Activated T-helper 1 cell treated with anti-CD3 and anti-CD28 coated beads, Interleukin-12 subunit alpha, Interleukin-12 subunit beta, Interleukin-2, Interleukin-4 antibody, amounts not matched to agents 30 ng/mL and 10 ng/mL and 1 ng/mL, durations not matched to agents 14 hours and 24 hours and 36 hours (primary cell): ENCODE data around the gene RNF220. TPM values are rescaled to one million over a fixed set of nuclear protein-coding genes. Genes with fewer than 3 reads are reported as not detected.
"Not testable (repeated sequence)": the region's sequence is repeated elsewhere in the genome, so short reads cannot be mapped to it uniquely, and the experiment has no call there.

ENCODE experiments used
- DNase-seq: peaks from one replicate; pipeline ENCODE4 v3.0.0; 2021; ENCODE audit warnings: low spot score
- H3K27ac Mint-ChIP-seq: one replicate; pipeline ENCODE4 v1.8.0; 2021; ENCODE audit warnings: mild to moderate bottlenecking, mixed read lengths
- H3K27me3 Mint-ChIP-seq: one replicate; pipeline ENCODE4 v1.8.0; 2022; ENCODE audit warnings: mild to moderate bottlenecking, moderate library complexity, mixed read lengths; ENCODE audit not compliant: insufficient read depth
- H3K36me3 Mint-ChIP-seq: one replicate; pipeline ENCODE4 v1.8.0; 2021; ENCODE audit warnings: low read depth, mixed read lengths
- H3K4me1 Mint-ChIP-seq: one replicate; pipeline ENCODE4 v1.8.0; 2021; ENCODE audit warnings: low read depth, mixed read lengths
- H3K4me3 Mint-ChIP-seq: one replicate; pipeline ENCODE4 v1.8.0; 2021; ENCODE audit warnings: mild to moderate bottlenecking, moderate library complexity, mixed read lengths
- H3K9me3 Mint-ChIP-seq: one replicate; pipeline ENCODE4 v1.8.0; 2021; ENCODE audit warnings: mixed read lengths
- intact Hi-C: fragments of 100-400 bp; cut with micrococcal nuclease; formaldehyde crosslinking; loops from one replicate; pipeline ENCODE4 v1.15.1; 2024
- total RNA-seq: library from RNA; stranded (reverse); gene quantifications from 2 replicates; pipeline ENCODE4 v1.2.3, GENCODE V29; 2022

RNF220 gene
- total RNA-seq, 1 donor from 2014 or later = 103 TPM

GRCh38 chr1:44663417-44663816 is 258.4 kb downstream of the RNF220 start:
- intact Hi-C loops = no loop called here
- Mint-ChIP-seq H3K27ac (no peak overlapping the region), H3K4me1 (peaks cover 15% of the 10 kb centered on the region), H3K36me3 (no peaks in the 10 kb centered on the region), H3K9me3 (no peaks in the 10 kb centered on the region), H3K27me3 (no peaks in the 10 kb centered on the region), H3K4me3 (no peak overlapping the region)
- DNase-seq = no peak

- no peak for DNase-seq
- no peaks in the 10 kb centered on the region for H3K9me3 Mint-ChIP-seq
- peaks cover 15% of the 10 kb centered on the region for H3K4me1 Mint-ChIP-seq
- intact Hi-C loops = loop anchor here (1.0 kb wide), 1 partner anchor 9 kb away; the partner anchor contains the start of genes ARMH1 and TMEM53
- H3K27ac Mint-ChIP-seq = peak overlapping the region; percentile 68
- no peaks in the 10 kb centered on the region for H3K36me3 Mint-ChIP-seq
- H3K4me3 Mint-ChIP-seq = peak overlapping the region; percentile 54
- no peaks in the 10 kb centered on the region for H3K27me3 Mint-ChIP-seq
These were observed 259.8 kb downstream of the RNF220 start for GRCh38 chr1:44664730-44665370.

DNA sequence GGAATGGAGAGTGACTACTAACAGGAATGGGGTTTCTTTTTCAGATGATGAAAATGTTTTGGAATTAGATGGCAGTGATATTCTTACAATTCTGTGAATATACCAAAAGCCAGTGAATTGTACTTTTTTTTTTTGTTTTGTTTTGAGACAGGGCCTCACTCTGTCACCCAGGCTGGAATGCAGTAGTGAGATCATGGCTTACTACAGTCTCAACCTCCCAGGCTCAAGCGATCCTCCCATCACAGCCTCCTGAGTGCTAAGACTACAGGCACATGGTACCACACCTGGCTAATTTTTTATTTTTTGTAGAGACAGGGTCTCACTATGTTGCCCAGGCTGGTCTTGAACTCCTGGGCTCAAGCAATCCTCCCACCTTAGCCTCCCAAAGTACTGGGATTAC is 261.7 kb downstream of the RNF220 start:
- H3K9me3 Mint-ChIP-seq, intact Hi-C loops, DNase-seq, H3K4me3 Mint-ChIP-seq, H3K36me3 Mint-ChIP-seq, H3K27me3 Mint-ChIP-seq, H3K27ac Mint-ChIP-seq: not testable (repeated sequence)
- H3K4me1 Mint-ChIP-seq = peaks cover 15% of the 10 kb centered on the region

GRCh38 chr1:44670751-44671640 is 265.9 kb downstream of the RNF220 start:
- H3K4me3 Mint-ChIP-seq = no peak overlapping the region
- no peak for DNase-seq
- no peaks in the 10 kb centered on the region for H3K27me3 Mint-ChIP-seq
- peaks cover 2% of the 10 kb centered on the region for H3K36me3 Mint-ChIP-seq
- H3K9me3 Mint-ChIP-seq = no peaks in the 10 kb centered on the region
- intact Hi-C loops = no loop called here
- no peak overlapping the region for H3K27ac Mint-ChIP-seq
- H3K4me1 Mint-ChIP-seq = peaks cover 30% of the 10 kb centered on the region

DNA sequence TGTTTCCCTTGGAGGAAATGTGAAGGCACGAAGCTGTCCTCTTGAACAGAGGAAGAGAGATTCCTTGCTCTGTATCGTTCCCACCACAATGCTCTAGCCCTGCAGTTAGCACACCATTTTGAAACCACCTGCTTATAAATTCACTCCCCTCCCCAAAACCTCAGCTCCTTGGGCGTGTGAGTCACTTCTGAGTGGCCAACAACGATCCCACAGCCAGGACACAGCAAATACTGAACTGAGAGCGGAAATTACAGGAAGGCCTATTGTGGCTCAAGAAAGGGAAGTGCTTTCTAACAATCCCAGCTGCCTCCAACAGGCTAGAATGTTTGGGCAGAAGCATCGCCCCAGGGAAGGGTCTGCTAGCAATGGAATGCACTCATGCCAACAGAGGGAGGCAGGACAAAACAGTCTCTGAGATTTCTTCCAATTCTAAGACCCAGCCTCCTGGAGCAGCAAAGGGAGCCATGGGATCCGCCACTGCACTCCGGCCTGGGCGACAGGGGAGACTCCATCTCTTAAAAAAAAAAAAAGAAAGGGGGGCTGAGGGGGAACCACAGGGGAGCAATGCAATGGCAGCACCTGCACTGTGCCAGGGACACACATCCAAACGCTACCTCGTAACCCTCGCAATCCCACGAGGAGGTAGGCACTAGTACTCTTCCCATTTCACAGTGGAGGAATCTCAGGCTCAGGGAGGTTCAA is 267.4 kb downstream of the RNF220 start:
- intact Hi-C loops = no loop called here
- H3K27me3 Mint-ChIP-seq = no peaks in the 10 kb centered on the region
- H3K4me3 Mint-ChIP-seq = peak overlapping the region; percentile 80
- peaks cover 30% of the 10 kb centered on the region for H3K4me1 Mint-ChIP-seq
- no peaks in the 10 kb centered on the region for H3K9me3 Mint-ChIP-seq
- H3K36me3 Mint-ChIP-seq = peaks cover 2% of the 10 kb centered on the region
- no peak for DNase-seq
- peak overlapping the region; percentile 53 for H3K27ac Mint-ChIP-seq

GRCh38 chr1:44672961-44673674 is 268.1 kb downstream of the RNF220 start:
- DNase-seq = no peak
- H3K4me3 Mint-ChIP-seq = peak overlapping the region; percentile 80
- H3K27ac Mint-ChIP-seq = peak overlapping the region; percentile 71
- H3K36me3 Mint-ChIP-seq = peaks cover 2% of the 10 kb centered on the region
- no peaks in the 10 kb centered on the region for H3K9me3 Mint-ChIP-seq
- H3K4me1 Mint-ChIP-seq = peaks cover 30% of the 10 kb centered on the region
- intact Hi-C loops = no loop called here
- no peaks in the 10 kb centered on the region for H3K27me3 Mint-ChIP-seq

DNA sequence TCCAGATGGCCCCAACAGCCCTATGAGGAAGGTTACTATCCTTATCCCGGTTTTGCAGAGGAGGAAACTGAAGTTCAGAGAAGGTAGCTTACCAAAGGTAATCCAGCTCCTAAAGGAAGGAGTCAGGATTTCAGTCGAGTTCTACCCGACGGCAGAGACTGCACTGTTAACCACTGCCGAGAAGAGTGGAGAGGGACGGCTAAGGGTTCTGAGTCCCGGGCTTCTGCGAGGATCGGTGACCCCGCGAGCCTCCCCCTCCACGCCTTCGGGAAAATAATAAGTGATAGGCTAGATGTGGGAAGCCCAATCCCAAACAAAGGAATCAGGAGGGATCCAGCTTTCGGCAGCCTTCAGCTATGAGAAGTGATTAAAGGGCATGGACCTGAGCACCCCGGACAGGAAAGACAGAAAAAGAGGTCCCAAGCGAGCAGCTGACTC is 268.6 kb downstream of the RNF220 start:
- Mint-ChIP-seq H3K36me3 (peaks cover 2% of the 10 kb centered on the region), H3K4me1 (peaks cover 30% of the 10 kb centered on the region), H3K27me3 (no peaks in the 10 kb centered on the region), H3K9me3 (no peaks in the 10 kb centered on the region), H3K4me3 (peak overlapping the region; percentile 80), H3K27ac (peak overlapping the region; percentile 71)
- no peak for DNase-seq
- intact Hi-C loops = loop anchor here (1.0 to 2.0 kb wide), 14 partner anchors 9 to 1013 kb away; partner anchors contain the start of genes BTBD19, EIF2B3, ERI3 and GPBP1L1

DNA sequence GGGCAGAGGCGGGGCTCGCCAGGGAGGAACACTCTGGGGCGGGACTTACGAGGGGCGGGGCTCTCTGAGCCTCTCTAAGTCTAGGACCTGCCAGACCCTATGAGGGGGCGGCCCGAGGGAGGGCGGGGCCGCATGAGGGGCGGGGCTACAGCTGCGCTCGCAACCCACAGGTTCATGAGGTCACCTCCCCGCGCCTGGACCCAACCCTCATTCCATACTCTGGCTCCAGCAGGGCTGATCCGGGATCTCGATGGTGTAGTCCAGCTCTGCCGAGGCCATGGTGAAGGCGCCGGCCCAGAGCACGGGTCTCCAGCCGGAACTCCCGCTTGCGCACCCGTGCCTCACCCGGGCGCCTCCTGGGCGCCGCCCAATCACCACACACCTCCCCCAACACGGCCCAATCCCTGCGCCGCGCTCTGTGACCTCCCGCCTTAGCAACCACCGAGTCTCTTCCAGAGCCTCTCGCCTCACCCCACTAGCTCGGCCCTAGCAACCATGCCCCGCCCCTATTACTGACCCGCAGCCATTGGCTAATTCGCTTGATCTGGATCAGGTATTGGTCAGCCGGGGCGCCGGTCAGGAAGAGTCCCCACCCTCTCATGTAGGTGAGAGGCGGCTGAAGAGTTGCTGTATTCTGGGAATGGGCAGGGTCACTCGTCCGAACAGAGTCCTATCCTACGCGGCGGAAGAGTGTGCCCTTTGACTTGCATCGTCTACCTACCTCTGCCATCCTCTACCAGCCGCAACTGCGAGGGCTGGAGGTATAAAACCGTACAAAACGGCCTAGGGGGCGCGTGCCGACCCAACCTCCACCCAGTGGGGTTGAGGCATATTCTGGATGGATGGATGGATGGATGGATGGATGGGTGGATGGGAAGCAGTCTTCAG is 269.3 kb downstream of the RNF220 start, which contains the start of the genes ARMH1 and TMEM53:
ARMH1 (plus strand) TSS at position 602 of the 888 bp plus-strand sequence. CDS start 14,984 bp downstream, outside the sequence.
TMEM53 (minus strand) TSS at position 369 of the 888 bp plus-strand sequence; CDS start at position 279, 90 bp downstream.
- Mint-ChIP-seq H3K4me3 (peak within 1 kb of the TSS; percentile 80), H3K9me3 (no peaks in the 10 kb centered on the region), H3K27ac (peak within 1 kb of the TSS; percentile 79), H3K4me1 (peaks cover 30% of the 10 kb centered on the region), H3K36me3 (peaks cover 2% of the 10 kb centered on the region), H3K27me3 (no peaks in the 10 kb centered on the region)
- intact Hi-C loops = loop anchor here (1.0 to 2.0 kb wide), 14 partner anchors 10 to 1012 kb away; partner anchors contain the start of genes BTBD19, EIF2B3, ERI3 and GPBP1L1
- DNase-seq = peak; percentile 98

DNA sequence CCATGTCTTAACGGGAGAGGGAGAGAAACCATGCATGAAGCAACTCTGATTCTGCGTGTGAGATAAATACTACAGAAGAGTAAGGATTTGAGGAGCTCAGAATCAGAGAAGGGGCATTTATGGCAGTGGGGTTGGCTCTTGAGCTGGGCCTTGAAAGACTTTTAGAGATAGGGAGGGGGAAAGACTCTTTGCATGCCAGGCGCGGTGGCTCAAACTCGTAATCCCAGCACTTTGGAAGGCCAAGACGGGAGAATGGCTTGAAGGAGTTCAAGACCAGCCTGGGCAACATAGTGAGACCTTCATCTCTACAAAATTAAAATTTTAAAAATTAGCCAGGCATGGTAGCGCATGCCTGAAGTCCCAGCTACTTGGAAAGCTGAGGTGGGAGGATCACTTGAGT is 270.1 kb downstream of the RNF220 start:
- peaks cover under 1% of the 10 kb centered on the region for H3K36me3 Mint-ChIP-seq
- intact Hi-C loops = loop anchor here (2.0 kb wide), 3 partner anchors 22 to 134 kb away; partner anchors contain the start of gene BTBD19
- no peaks in the 10 kb centered on the region for H3K9me3 Mint-ChIP-seq
- H3K27ac Mint-ChIP-seq = peak overlapping the region; percentile 79
- peak overlapping the region; percentile 80 for H3K4me3 Mint-ChIP-seq
- DNase-seq = no peak
- H3K4me1 Mint-ChIP-seq = peaks cover 30% of the 10 kb centered on the region
- no peaks in the 10 kb centered on the region for H3K27me3 Mint-ChIP-seq

GRCh38 chr1:44676484-44677200 is 271.6 kb downstream of the RNF220 start:
- Mint-ChIP-seq H3K27ac (no peak overlapping the region), H3K27me3 (no peaks in the 10 kb centered on the region), H3K9me3 (no peaks in the 10 kb centered on the region), H3K4me3 (no peak overlapping the region), H3K36me3 (no peaks in the 10 kb centered on the region), H3K4me1 (peaks cover 30% of the 10 kb centered on the region)
- DNase-seq = no peak
- intact Hi-C loops = no loop called here
